ELF-1 (cell line): ENCODE results near the gene PRSS21.

Experiments
- DNase-seq: peaks from one replicate; pipeline ENCODE4 v3.0.0-alpha.2; 2016; ENCODE audit warnings: low read depth, low spot score

PRSS21 gene

GRCh38 chr16:2806286-2806685 is 10.8 kb upstream of the PRSS21 start:
- DNase-seq: no peak

GRCh38 chr16:2808181-2808580 is 8.9 kb upstream of the PRSS21 start:
- DNase-seq: no peak

GRCh38 chr16:2809149-2809760 is 7.8 kb upstream of the PRSS21 start:
- no peak for DNase-seq

GRCh38 chr16:2810651-2811050 is 6.4 kb upstream of the PRSS21 start:
- no peak for DNase-seq

DNA sequence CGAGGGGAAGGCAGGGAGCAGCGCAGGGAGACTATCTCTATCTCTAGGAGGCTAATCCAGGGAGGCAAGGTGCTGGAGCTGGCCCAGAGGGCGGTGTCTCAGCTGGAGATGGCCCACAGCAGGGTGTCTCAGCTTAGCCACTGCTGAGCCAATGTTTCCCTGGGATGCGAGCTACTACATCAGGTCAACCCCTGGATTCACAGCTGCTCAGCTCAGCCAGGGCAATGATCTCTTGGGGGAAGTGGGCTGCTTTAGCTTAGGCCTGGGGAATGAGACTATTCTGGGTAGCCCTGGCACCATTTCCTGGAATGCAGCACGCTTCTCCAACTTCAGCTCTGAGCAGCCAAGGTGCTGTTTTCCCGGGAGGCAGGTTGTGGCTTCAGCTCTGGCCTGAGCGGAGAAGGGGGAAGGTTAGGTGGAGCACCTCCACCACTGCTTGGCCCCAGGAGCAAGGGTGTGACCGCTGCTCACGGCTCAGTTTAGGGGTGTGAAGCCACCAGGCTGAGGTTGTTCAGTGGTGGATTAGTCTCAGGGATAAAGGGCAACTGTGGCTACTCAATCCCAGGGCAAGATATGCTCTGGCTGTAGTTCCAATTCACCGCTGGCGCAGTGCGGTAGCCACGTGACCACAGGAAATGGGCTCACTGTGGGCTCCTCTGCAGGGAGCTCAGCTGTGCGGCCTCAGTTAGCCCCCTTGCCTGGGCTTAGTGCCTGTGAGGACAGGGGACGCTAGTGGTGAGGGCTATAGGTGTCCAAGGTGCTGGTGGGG is 5.2 kb upstream of the PRSS21 start:
- no peak for DNase-seq

- no peak for DNase-seq
These were observed 3.2 kb upstream of the PRSS21 start for GRCh38 chr16:2813771-2814221.

GRCh38 chr16:2814551-2815298 is 2.3 kb upstream of the PRSS21 start:
- DNase-seq: no peak

GRCh38 chr16:2815299-2815771 is 1.7 kb upstream of the PRSS21 start:
- DNase-seq: no peak

DNA sequence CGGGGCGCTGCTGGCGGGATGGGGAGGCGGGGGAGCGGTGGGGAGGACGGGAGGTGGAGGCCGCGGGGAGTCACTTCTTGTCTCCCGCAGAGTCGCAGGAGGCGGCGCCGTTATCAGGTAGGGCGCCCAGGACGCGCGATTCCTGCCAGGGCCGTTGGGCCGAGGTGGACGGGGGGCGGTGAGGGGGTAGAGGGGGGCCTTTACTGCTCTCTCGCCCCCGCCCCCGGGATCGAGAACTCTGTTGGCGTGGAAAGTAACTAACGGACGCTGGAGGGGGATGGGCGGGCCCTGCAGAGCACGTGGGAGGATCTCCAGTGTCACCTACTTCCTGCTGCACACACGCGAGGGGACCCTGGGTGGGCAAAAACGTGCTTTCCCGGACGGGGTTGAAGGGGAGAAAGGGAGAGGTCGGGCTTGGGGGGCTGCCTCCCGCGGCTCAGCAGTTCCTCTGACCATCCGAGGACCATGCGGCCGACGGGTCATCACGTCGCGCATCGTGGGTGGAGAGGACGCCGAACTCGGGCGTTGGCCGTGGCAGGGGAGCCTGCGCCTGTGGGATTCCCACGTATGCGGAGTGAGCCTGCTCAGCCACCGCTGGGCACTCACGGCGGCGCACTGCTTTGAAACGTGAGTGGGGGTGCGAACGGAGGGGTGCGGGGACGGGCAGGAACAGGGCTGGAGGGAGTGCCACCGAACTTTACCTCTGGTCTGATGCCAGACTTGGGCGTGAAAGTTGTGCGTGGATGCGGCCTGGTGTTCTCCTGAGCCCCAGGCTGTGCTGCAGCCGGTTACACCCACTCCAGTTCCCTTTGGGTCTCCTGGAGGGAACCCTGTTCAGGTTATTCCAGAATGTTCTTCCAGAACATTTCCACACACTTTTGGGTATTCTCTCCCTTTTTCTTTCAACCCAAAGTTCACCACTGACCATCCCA is 569 bp downstream of the PRSS21 start:
- DNase-seq: no peak

DNA sequence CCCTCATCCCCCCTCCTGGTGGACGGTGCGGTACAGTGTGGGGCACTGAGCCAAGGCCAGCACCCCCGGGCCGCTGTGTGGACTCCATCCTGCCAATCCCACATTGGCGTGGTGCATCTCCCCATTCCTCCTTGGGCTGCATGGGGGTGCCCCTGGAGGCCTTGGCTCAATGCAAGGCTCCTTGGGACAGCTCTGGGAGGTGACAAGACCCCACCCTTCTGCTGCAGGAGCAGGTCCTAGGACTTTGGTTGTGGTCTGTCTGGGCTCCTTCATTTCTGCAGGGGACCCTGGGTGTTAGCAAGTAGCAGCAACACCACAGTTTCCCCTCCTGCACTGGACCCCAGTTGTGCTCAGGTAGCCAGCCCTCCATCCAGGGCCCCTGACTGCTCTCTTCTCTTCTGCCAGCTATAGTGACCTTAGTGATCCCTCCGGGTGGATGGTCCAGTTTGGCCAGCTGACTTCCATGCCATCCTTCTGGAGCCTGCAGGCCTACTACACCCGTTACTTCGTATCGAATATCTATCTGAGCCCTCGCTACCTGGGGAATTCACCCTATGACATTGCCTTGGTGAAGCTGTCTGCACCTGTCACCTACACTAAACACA is 1.3 kb downstream of the PRSS21 start:
- DNase-seq: no peak

- no peak for DNase-seq
These were observed 2.3 kb downstream of the PRSS21 start for GRCh38 chr16:2819179-2819938.

- DNase-seq: peak; percentile 70
These were observed 3.1 kb downstream of the PRSS21 start for GRCh38 chr16:2819939-2820835.

DNA sequence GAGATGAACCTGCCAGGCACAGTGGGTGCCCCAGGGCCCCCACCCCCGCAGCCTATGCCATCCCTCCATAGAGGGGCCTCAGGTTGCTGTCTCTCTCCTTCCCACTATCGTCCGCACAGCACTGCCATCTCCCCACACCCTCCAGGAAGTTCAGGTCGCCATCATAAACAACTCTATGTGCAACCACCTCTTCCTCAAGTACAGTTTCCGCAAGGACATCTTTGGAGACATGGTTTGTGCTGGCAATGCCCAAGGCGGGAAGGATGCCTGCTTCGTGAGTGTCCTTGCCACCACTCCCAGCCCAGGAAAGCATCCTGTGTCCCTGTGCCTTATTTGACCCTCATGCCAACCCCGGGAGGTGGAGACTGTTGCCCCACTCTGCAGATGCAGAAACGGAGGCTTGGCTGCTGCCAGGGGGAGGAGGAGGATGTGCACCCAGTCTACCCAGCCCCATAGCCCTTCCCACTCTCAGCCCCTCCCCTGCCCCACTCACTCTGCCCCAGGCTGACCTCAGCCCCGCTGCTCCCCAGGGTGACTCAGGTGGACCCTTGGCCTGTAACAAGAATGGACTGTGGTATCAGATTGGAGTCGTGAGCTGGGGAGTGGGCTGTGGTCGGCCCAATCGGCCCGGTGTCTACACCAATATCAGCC is 3.9 kb downstream of the PRSS21 start:
- no peak for DNase-seq

- peak; percentile 76 for DNase-seq
These were observed 4.6 kb downstream of the PRSS21 start for GRCh38 chr16:2821487-2822157.

DNA sequence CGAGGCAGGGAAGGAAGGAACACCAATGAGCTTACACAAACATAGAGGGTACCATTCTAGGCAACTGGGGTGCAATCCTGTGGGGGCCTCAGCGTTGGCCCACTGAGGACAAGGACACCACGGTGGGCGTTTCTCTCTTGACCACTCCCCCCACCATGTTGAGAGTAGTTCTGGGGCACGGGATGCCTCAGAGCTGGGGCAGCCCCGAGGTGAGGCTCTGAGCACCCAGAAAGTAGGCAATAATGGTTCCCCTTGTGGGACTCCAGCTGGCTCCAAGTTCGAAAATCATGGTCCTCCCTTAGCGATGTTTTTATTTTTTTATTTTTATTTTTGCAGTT is 5.1 kb downstream of the PRSS21 start:
- DNase-seq: no peak

DNA sequence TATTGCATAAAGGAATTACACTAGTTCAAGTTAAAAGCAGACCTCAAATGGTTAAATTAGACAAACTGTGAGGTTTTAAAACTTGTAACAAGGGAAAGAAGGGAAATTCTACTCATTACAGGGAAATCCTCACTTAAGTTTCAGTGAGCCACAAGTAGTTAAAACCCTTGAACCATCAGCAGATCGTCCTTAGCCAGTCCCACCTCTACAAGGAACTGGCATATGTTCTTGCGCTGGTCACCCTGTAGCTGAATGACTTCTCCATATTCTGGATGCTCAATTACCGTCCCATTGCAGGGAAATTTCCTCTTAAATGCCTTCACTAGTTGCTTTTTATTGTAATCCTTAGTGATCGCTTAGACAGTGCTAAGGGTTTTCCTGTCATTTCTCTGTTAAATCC is 5.5 kb downstream of the PRSS21 start:
- DNase-seq: no peak

GRCh38 chr16:2824626-2825025 is 7.6 kb downstream of the PRSS21 start:
- DNase-seq: no peak

GRCh38 chr16:2825049-2825742 is 8.2 kb downstream of the PRSS21 start:
- no peak for DNase-seq
